ENCODE measurements around the gene YKT6. TPM values are rescaled to one million over a fixed set of nuclear protein-coding genes. Genes with fewer than 3 reads are reported as not detected.
"Not testable (repeated sequence)": the region's sequence is repeated elsewhere in the genome, so short reads cannot be mapped to it uniquely, and the experiment has no call there.

YKT6 gene
- total RNA-seq, 4 donors from 2014 or later, result 48.3 to 75.8 (median 54.4) TPM

DNA sequence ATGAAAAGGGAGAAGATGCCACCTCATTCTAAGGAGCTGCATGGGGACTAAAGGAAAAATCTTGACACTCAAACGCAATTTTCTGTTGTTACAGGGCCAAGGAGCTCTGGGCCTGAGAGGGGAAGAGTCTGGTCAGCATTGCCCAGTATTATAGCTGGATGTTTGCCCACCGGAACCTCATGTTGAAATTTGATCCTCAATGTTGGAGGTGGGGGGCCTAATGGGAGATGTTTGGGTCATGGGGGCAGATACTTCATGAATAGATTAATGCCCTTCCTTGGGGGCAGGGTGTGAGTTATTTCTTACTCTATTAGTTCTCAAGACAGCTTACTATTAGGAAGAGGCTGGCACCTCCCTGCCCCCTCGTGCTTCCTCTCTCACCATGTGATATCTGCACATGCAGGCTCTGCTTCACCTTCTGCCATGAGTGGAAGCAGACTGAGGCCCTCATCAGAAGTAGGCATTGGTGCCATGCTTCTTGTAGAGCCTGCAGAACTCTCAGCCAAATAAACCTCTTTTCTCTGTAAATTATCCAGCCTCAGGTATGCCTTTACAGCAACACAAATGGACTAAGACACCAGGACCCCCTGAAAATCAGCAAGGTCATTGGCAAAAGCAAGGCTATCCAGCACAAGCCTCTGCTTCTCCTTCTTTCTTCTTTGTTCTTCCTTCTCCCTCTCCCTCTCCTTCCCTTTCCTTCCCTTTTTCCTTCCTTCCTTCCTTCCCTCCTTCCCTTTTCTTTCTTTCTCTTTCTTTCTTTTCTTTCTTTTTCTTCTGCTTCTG is 26.7 kb upstream of the YKT6 start:
- ATAC-seq (ENCODE audit: low FRiP score) (no peak), DNase-seq (ENCODE audit: low spot score) (no peak)
- TF ChIP-seq CTCF (IDR thresholded peaks at IDR 0.05), result no peak

DNA sequence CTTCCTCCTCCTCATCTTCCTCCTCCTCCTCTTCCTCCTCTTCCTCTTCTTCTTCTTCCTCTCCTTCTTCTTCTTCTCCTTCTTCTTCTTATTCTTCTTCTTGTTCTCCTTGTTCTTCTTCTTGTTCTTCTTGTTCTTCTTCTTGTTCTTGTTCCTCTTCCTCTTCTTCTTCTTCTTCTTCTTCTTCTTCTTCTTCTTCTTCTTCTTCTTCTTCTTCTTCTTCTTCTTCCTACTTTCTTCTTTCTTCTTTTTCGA is 26.2 kb upstream of the YKT6 start:
- ATAC-seq (ENCODE audit: low FRiP score); DNase-seq (ENCODE audit: low spot score): not testable (repeated sequence)

DNA sequence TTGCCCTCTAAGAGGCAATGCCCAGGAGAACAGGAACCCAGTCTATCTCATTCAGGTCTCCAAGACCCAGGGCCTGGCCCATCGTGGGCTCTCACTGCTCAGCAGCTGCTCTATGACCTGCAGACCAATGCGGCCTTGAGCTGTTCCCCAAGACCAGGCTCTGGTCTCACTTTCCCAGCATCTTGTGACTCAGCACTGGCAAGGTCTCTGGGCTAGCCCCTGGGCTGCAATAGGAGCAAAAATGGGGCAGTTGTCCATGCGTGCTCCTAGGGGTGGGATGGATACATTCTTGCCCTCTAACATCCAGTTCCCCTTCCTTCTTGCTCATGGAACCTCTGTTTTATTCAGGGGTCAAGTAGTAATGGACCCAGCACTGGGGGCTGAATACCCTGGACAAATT is 25.0 kb upstream of the YKT6 start:
- no peak for ATAC-seq (ENCODE audit: low FRiP score)
- TF ChIP-seq CTCF (IDR thresholded peaks at IDR 0.05), result no peak
- no peak for DNase-seq (ENCODE audit: low spot score)

DNA sequence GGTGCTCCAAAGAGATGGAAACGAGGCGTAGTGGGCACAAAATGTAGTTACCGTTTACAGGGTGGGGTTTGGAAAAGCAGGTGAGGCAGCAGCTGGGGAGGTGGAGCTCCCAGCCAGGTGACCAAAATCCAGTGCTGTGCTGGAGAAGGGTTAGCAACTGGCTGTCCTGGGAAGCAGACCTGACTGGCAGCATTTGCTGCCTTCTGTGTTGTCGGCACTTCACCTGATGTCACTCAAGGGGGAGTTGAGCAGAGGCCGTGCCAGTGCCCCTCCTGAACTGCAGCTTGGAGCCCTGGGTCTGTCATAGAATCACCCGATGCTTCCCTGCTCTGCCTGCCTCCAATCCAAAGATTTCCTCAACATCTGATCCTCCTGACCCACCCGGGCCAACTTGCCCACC is 24.3 kb upstream of the YKT6 start:
- ATAC-seq (ENCODE audit: low FRiP score) (no peak), DNase-seq (ENCODE audit: low spot score) (no peak)
- TF ChIP-seq CTCF (IDR thresholded peaks at IDR 0.05), result no peak

DNA sequence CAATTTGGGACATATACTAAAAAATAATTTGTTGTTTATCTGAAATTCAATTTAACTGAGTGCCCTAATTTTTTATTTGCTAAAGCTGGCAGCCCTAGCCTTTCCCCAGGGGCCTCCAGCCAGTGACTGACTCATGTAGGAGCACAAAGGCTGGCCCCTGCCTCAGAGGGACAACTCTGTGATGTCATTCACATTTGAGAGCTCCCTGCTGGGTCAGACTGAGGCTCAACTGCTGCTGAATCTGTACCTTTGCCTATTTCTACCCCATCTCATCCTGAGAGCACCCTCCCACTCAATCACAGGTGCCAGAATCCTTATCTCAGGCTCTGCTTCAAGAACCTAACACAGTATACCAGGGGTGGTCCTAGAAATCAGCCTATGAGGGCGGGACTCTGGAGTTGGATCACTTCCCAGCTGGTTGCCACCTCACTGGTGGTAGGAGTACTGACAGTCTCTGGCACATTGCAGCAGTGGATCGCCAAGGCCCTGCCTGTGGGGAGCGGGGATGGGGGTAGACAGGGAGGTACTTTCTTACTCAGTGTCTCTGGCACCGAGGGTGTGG is 23.1 kb upstream of the YKT6 start:
- TF ChIP-seq CTCF (IDR thresholded peaks at IDR 0.05), result no peak
- DNase-seq (ENCODE audit: low spot score) (no peak), ATAC-seq (ENCODE audit: low FRiP score) (peak; percentile 80)

- no peak for TF ChIP-seq CTCF (IDR thresholded peaks at IDR 0.05)
- ATAC-seq (ENCODE audit: low FRiP score) (no peak), DNase-seq (ENCODE audit: low spot score) (no peak)
Observed at GRCh38 chr7:44180631-44181030, 20.1 kb upstream of the YKT6 start.

DNA sequence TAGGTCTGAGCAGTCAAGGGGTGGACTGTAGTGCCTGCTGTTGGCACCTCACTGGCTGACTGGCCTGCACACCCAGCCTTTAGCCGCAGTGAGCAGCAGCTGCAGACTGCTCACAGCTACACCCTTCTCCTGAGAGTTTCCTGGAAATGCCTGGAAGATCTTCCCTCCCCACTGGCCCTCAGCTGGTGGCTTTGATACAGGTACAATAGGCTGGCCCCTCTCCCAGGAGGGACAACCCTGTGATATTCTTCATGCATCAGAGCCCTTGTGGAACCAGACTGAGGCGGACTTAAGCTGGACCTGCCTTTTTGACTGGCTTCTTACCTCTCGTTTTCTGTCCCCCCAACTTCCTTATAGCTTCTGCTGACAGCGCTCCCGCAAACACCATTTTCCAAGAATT is 18.0 kb upstream of the YKT6 start:
- TF ChIP-seq CTCF (IDR thresholded peaks at IDR 0.05), result no peak
- DNase-seq (ENCODE audit: low spot score) (no peak), ATAC-seq (ENCODE audit: low FRiP score) (no peak)
